Bronchial epithelial cell (primary cell): ENCODE results near the gene ANO6. TPM values are rescaled to one million over a fixed set of nuclear protein-coding genes. Genes with fewer than 3 reads are reported as not detected.

Experiments used
- DNase-seq: peaks from one replicate; pipeline ENCODE4 v3.0.0-alpha.2; 2010; ENCODE audit warnings: low read depth
- FAIRE-seq: peaks from 2 replicates; lab custom pipeline; 2011; peaks lifted over from hg19 to GRCh38; lab: Jason Lieb, UNC
- H3K27me3 ChIP-seq: 2 replicates; pipeline ENCODE4 v1.5.1; 2011; ENCODE audit warnings: low read length; ENCODE audit not compliant: control insufficient read depth, insufficient read depth
- H3K36me3 ChIP-seq: 2 replicates; pipeline ENCODE4 v1.5.1; 2011; ENCODE audit warnings: low read length; ENCODE audit not compliant: control insufficient read depth, insufficient read depth
- H3K4me3 ChIP-seq: 2 replicates; pipeline ENCODE4 v1.5.1; 2011; ENCODE audit warnings: mild to moderate bottlenecking, low read depth, low read length, control low read depth
- CTCF ChIP-seq: IDR thresholded peaks from 2 replicates; pipeline ENCODE4 v1.5.1; 2011; ENCODE audit warnings: mild to moderate bottlenecking, moderate library complexity, low read length, control low read depth, inconsistent platforms; ENCODE audit not compliant: insufficient read depth, severe bottlenecking
- total RNA-seq: library from RNA; depleted of rRNA; stranded (reverse); fragments of >200 nt; gene quantifications from 2 replicates; pipeline ENCODE4 v1.2.1, GENCODE V29; 2014

Gene ANO6
- total RNA-seq, 1 donor from 2014 or later = 23.2 TPM

DNA sequence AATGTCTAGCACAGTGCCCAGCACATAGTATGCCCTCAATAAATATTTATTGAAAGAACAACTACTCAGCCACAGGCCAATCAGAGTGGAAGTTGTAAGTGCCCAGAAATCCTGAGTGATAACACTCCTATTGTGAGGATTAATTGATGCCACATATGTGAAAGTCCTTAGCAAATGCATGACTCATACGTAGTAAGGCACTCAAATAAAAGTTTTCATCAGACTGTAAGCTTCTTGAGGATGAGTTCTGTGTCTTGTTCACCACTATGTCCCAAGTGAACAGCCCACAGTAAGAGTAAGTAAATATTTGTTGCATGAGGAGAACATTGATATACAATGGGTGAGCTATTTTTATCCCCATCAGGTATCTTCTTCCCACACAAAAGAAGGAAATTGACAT lies 24.7 kb upstream of the ANO6 start:
- H3K4me3 ChIP-seq = no peak overlapping the region
- H3K36me3 ChIP-seq = no peaks in the 10 kb centered on the region
- DNase-seq (peak; percentile 59), FAIRE-seq (no peak)
- no peak for TF ChIP-seq CTCF
- H3K27me3 ChIP-seq = no peaks in the 10 kb centered on the region

GRCh38 chr12:45192707-45193106 lies 23.2 kb upstream of the ANO6 start:
- Histone ChIP-seq H3K36me3 (no peaks in the 10 kb centered on the region), H3K27me3 (no peaks in the 10 kb centered on the region), H3K4me3 (no peak overlapping the region)
- no peak for TF ChIP-seq CTCF
- FAIRE-seq = no peak
- DNase-seq = no peak

DNA sequence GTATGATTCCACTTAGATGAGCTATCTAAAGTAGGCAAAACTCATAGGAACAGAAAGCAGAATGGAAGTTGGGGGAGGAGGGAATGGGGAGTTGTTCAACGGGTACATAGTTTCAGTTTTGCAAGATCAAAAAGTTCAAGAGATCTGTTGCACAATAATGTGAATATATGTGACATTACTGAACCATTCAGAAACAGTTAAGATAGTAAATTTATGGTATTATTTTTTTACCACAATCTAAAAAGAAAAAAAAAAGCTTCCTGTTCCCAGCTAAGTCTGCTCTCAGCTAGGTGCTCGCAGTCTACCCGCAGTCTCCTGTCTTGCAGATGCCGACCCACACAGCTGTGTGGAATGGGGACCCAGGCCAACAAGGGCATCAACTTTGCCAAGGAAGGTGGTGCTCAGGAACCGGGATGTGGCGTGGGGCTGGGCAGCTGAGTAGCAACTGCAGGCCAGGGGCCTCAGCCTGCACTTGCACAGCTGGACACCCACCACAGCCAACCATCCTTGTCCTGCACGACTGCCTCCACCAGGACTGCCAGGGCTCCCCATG lies 15.3 kb upstream of the ANO6 start:
- no peaks in the 10 kb centered on the region for H3K36me3 ChIP-seq
- no peak overlapping the region for H3K4me3 ChIP-seq
- H3K27me3 ChIP-seq = no peaks in the 10 kb centered on the region
- TF ChIP-seq CTCF = no peak
- FAIRE-seq = no peak
- DNase-seq = peak; percentile 38

GRCh38 chr12:45203767-45204166 lies 12.1 kb upstream of the ANO6 start:
- no peaks in the 10 kb centered on the region for H3K36me3 ChIP-seq
- FAIRE-seq = no peak
- no peaks in the 10 kb centered on the region for H3K27me3 ChIP-seq
- H3K4me3 ChIP-seq = no peak overlapping the region
- DNase-seq = no peak
- no peak for TF ChIP-seq CTCF

DNA sequence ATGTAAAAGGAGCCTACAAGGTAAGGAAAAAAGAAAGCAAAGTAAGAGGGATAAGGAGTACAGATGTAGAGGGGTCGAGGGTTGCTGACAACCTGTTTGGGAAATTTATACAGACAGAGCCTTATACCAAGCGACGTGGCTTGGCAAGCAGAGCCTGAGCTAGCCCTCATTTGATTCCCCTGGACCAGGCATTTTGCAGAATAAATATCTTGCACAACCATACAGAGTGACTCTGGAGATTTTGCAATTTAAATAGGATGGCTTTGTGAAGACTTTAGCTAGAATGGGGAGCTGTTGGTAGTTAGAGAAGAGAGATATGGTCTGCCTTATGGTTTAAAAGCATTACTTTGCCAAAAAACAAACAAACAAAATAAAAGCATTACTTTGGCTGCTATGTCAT lies 11.1 kb upstream of the ANO6 start:
- no peak for TF ChIP-seq CTCF
- no peak for FAIRE-seq
- H3K4me3 ChIP-seq = no peak overlapping the region
- H3K27me3 ChIP-seq = no peaks in the 10 kb centered on the region
- no peak for DNase-seq
- no peaks in the 10 kb centered on the region for H3K36me3 ChIP-seq
